Prostate gland (tissue), 2 donors: ENCODE results near the gene TK1. TPM values are rescaled to one million over a fixed set of nuclear protein-coding genes. Genes with fewer than 3 reads are reported as not detected.

Experiments used
- DNase-seq: peaks from one replicate; pipeline ENCODE4 v3.0.0-alpha.2; 2019; ENCODE audit warnings: low spot score
- H3K27ac ChIP-seq, 2 donors: fragments of 200-600 bp; sonication (generic); 2 replicates each; pipeline ENCODE4 v1.5.1; 2017 to 2019
- H3K27me3 ChIP-seq: fragments of 200-600 bp; sonication (generic); replicated peaks from 2 replicates; pipeline ENCODE4 v1.5.1; 2019; ENCODE audit not compliant: insufficient read depth
- H3K36me3 ChIP-seq, 2 donors: fragments of 200-600 bp; sonication (generic); 1 replicate in 1 of 2; 2 replicates in 1 of 2; pipeline versions ENCODE4 v1.5.1 to v1.8.1; 2017 to 2019
- H3K4me1 ChIP-seq: fragments of 200-600 bp; sonication (generic); replicated peaks from 2 replicates; pipeline ENCODE4 v1.5.1; 2019
- H3K4me3 ChIP-seq, 2 donors: fragments of 200-600 bp; sonication (generic); 2 replicates each; pipeline ENCODE4 v1.5.1; 2017 to 2019
- H3K9me3 ChIP-seq: fragments of 200-600 bp; sonication (generic); 2 replicates; pipeline ENCODE4 v1.5.1; 2017
- CTCF ChIP-seq, 4 experiments: fragments of 200-600 bp in 2 of 4; fragments of 450-650 bp in 2 of 4; sonication (generic) in 2 of 4; IDR thresholded peaks; 1 replicate in 3 of 4; 2 replicates in 1 of 4; pipeline ENCODE4 v1.5.1; 2016 to 2019; ENCODE audit warnings: antibody characterized with exemption in 4 of 4, mild to moderate bottlenecking in 2 of 4, moderate library complexity in 2 of 4
- POLR2A ChIP-seq: fragments of 450-650 bp; IDR thresholded peaks from one replicate; pipeline ENCODE4 v1.6.1; 2016; ENCODE audit warnings: antibody characterized with exemption, mild to moderate bottlenecking
- POLR2AphosphoS5 ChIP-seq: sonication (generic); formaldehyde crosslinking; IDR thresholded peaks from one replicate; pipeline ENCODE4 v1.6.1; 2017; ENCODE audit warnings: antibody characterized with exemption
- whole genome bisulfite sequencing: methylation state at CpG from one replicate; pipeline ENCODE4 v1.1.5; 2018; 5-methylcytosine and 5-hydroxymethylcytosine counted together
- intact Hi-C: fragments of 100-400 bp; cut with DNase I; formaldehyde crosslinking; loops from one replicate; pipeline ENCODE4 v1.14.2; 2022
- total RNA-seq, 2 donors: library from RNA; depleted of rRNA; stranded (reverse); fragments of >200 nt; gene quantifications; one replicate each; pipeline ENCODE4 v1.1.0, GENCODE V29; 2016

Gene TK1
- total RNA-seq, 2 donors from 2014 or later: 10.8 to 11.2 TPM

- TF ChIP-seq POLR2AphosphoS5: no peak
- no peak for TF ChIP-seq POLR2A
- TF ChIP-seq CTCF (IDR thresholded peaks at IDR 0.05): no peak
- H3K4me1 ChIP-seq: no peaks in the 10 kb centered on the region
- H3K36me3 ChIP-seq: no peaks in the 10 kb centered on the region
- intact Hi-C loops: no loop called here
- H3K9me3 ChIP-seq: no peaks in the 10 kb centered on the region
- no peak overlapping the region for H3K4me3 ChIP-seq
- H3K27ac ChIP-seq: no peak overlapping the region
- no peak for DNase-seq
- H3K27me3 ChIP-seq: no peaks in the 10 kb centered on the region
- WGBS: 51% methylated on average over 11 of the region's 11 CpGs
Measured at GRCh38 chr17:78219396-78220150, 32.7 kb upstream of the TK1 start.

GRCh38 chr17:78214706-78215061 is 27.8 kb upstream of the TK1 start:
- WGBS: 10% methylated on average over 5 of the region's 5 CpGs
- intact Hi-C loops: no loop called here
- no peak for TF ChIP-seq POLR2AphosphoS5
- TF ChIP-seq CTCF (IDR thresholded peaks at IDR 0.05): no peak
- no peak for TF ChIP-seq POLR2A
- H3K27me3 ChIP-seq: no peaks in the 10 kb centered on the region
- no peak for DNase-seq
- no peaks in the 10 kb centered on the region for H3K4me1 ChIP-seq
- no peaks in the 10 kb centered on the region for H3K9me3 ChIP-seq
- no peaks in the 10 kb centered on the region for H3K36me3 ChIP-seq
- no peak overlapping the region for H3K4me3 ChIP-seq
- H3K27ac ChIP-seq: no peak overlapping the region

- intact Hi-C loops: no loop called here
- Histone ChIP-seq H3K36me3 (no peaks in the 10 kb centered on the region), H3K27me3 (no peaks in the 10 kb centered on the region), H3K9me3 (no peaks in the 10 kb centered on the region), H3K4me3 (peak within 1 kb of the TSS; percentile 16 to 32), H3K27ac (no peak within 1 kb of the TSS), H3K4me1 (no peaks in the 10 kb centered on the region)
- peak; percentile 82 for DNase-seq
- WGBS: 2% methylated on average over 60 of the region's 60 CpGs
- peak; percentile 30 for TF ChIP-seq POLR2A
- TF ChIP-seq CTCF (IDR thresholded peaks at IDR 0.05): no peak
- TF ChIP-seq POLR2AphosphoS5: peak; percentile 95
Measured at GRCh38 chr17:78214016-78214705, 27.3 kb upstream of the TK1 start, which contains the start of gene BIRC5. Gene BIRC5, plus strand, starts transcription at chr17:78214253. Its CDS starts 64 bp downstream, at chr17:78214317.

GRCh38 chr17:78211032-78211431 is 24.2 kb upstream of the TK1 start:
- 48% methylated on average over 11 of the region's 11 CpGs for WGBS
- no peak for DNase-seq
- no peak overlapping the region for H3K4me3 ChIP-seq
- H3K9me3 ChIP-seq: no peaks in the 10 kb centered on the region
- no peak overlapping the region for H3K27ac ChIP-seq
- H3K27me3 ChIP-seq: no peaks in the 10 kb centered on the region
- no peaks in the 10 kb centered on the region for H3K36me3 ChIP-seq
- intact Hi-C loops: no loop called here
- TF ChIP-seq POLR2A (no peak), POLR2AphosphoS5 (no peak), CTCF (IDR thresholded peaks at IDR 0.05) (no peak)
- H3K4me1 ChIP-seq: no peaks in the 10 kb centered on the region
